AG09319 (cell line): ENCODE data around the gene MAD1L1.

ENCODE experiments used
- DNase-seq: peaks from one replicate; pipeline ENCODE4 v3.0.0-alpha.2; 2010; ENCODE audit warnings: low read depth; ENCODE audit errors: extremely low read depth
- CTCF ChIP-seq: IDR thresholded peaks from 2 replicates; pipeline ENCODE4 v1.5.1; 2011; ENCODE audit warnings: low read depth, mild to moderate bottlenecking, inconsistent platforms, low read length, moderate library complexity

MAD1L1 gene

GRCh38 chr7:1777122-1777521, 455.6 kb downstream of the MAD1L1 start:
- no peak for DNase-seq
- TF ChIP-seq CTCF, result no peak

GRCh38 chr7:1775389-1775788, 457.4 kb downstream of the MAD1L1 start:
- no peak for DNase-seq
- no peak for TF ChIP-seq CTCF

- no peak for DNase-seq
- no peak for TF ChIP-seq CTCF
Observed at GRCh38 chr7:1770331-1770730, 462.4 kb downstream of the MAD1L1 start.

- no peak for DNase-seq
- TF ChIP-seq CTCF, result no peak
Observed at GRCh38 chr7:1769286-1770200, 463.2 kb downstream of the MAD1L1 start.

GRCh38 chr7:1768832-1769231, 463.9 kb downstream of the MAD1L1 start:
- TF ChIP-seq CTCF, result no peak
- no peak for DNase-seq

- DNase-seq, result no peak
- TF ChIP-seq CTCF, result no peak; the same call in 1 of the 2 replicates
Observed at GRCh38 chr7:1767524-1767923, 465.2 kb downstream of the MAD1L1 start.
